MM.1S (cell line): ENCODE measurements around the gene CEBPZOS.

Experiments used
- CTCF ChIP-seq: fragments of 300-600 bp; sonication (generic); IDR thresholded peaks from 2 replicates; pipeline ENCODE4 v1.5.1; 2016; ENCODE audit warnings: antibody characterized with exemption, low read length, mixed read lengths
- EZH2phosphoT487 ChIP-seq: fragments of 300-600 bp; sonication (generic); IDR thresholded peaks from 2 replicates; pipeline ENCODE4 v1.6.1; 2018; ENCODE audit warnings: antibody characterized with exemption, low read length

- no peak for TF ChIP-seq CTCF
- no peak for TF ChIP-seq EZH2phosphoT487
These were observed 19.0 kb downstream of the CEBPZOS start for GRCh38 chr2:37215250-37215649.
